H7 (cell line): ENCODE measurements around the gene IRAK1. TPM values are rescaled to one million over a fixed set of nuclear protein-coding genes. Genes with fewer than 3 reads are reported as not detected.

ENCODE experiments used
- DNase-seq: peaks from one replicate; pipeline ENCODE4 v3.0.0; 2012
- H3K27me3 ChIP-seq: 2 replicates; pipeline ENCODE4 v1.6.0; 2011; ENCODE audit warnings: mild to moderate bottlenecking, low read length; ENCODE audit not compliant: control insufficient read depth, insufficient read depth
- H3K36me3 ChIP-seq: replicated peaks from 2 replicates; pipeline ENCODE4 v1.5.1; 2011; ENCODE audit warnings: low read length; ENCODE audit not compliant: control insufficient read depth, insufficient read depth
- H3K4me3 ChIP-seq: 2 replicates; pipeline ENCODE4 v1.5.1; 2011; ENCODE audit warnings: low read depth, mild to moderate bottlenecking, control low read depth, low read length, moderate library complexity; ENCODE audit not compliant: insufficient read depth
- total RNA-seq: library from RNA; depleted of rRNA; stranded (reverse); fragments of >200 nt; shearing (Covaris generic); gene quantifications from 2 replicates; pipeline ENCODE4 v1.2.3, GENCODE V29; 2014

The IRAK1 gene
- total RNA-seq, 1 experiment from 2014 or later = 34.4 TPM

DNA sequence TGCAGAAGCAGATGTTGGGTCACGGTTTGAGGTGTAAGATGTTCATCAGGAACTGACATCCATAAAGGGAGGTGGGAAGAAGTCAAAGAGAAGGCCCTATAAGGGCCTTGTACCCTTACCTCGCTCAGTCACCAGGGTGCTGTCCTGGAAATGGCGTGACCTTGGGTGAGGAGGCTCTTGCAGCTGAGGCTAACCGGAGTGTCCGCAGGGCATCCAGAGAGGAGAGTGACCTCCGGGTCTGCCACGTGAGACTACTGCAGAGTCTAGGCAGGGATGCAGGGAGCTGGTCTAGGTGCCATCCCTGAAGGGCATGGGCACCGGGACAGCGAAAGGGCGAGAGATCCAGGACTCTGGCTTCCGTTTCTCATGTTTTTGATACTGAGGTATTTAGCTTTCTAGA lies 28.7 kb upstream of the IRAK1 start:
- Histone ChIP-seq H3K36me3 (no peaks in the 10 kb centered on the region), H3K27me3 (no peaks in the 10 kb centered on the region), H3K4me3 (no peak overlapping the region)
- no peak for DNase-seq

DNA sequence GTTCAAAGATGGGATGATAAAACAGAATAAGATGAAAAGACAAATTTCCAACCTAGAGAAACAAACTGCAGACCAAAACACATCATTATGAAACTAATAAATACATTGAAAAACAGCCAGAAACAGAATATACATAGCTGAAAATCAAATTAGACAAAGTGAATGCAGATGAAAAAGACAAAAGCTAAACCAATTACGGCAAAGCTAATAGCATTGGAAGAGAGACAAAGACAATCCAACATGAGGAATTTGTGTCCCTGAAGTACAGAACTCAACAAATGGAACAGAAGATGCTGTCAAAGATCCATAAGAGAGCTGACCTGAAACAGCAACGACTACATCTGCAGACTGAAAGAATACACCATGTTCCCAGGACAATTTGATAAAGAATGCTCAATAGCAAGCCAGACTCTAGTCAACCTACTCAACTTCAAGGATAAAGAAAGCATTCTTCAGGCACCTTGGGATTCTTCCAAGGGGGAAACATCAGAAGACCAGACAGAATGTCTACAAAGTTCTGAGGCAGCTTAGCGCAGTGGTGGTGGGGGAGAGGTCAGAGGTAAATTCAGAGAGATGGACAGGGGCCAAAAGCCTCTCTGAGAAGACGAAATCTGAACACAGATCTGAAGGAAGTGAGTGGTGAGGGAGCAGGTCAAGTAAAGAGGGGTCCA lies 27.4 kb upstream of the IRAK1 start:
- Histone ChIP-seq H3K27me3 (no peaks in the 10 kb centered on the region), H3K36me3 (no peaks in the 10 kb centered on the region), H3K4me3 (no peak overlapping the region)
- no peak for DNase-seq

DNA sequence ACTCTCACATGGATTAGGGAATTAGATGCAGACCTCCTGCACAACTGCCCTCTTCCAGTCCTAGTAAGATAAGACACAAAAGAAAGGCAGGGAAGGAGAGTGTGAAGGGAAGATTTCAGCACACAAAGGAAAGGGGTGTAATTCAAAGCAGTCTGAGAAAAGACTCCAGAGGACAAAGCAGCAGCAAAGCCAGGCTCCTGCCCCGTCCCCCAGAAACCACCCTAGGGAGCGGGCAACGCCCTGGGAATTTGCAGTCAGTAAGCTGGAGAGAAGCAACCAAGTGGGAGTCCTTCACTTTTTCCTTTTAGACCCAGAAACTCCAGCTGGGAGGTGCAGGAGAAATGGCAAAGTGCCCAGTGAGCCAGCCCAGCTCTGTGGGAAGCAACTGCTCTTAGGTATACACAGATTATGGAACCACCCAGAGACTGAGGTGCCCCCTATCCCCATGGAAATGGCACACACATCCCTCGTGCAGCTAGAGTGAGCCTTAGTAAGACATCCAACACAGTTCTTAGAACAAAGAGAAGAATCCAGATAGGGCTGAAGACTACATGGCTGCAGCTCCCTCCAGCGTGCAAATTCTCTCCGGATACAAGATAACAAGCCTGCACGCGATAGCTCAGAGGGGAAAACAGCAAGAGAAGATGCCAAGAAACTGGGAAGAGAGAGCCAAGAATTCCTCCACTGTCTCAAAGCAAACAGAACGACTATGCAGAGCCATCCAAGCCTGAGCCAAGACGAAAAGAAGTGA lies 26.5 kb upstream of the IRAK1 start:
- DNase-seq = no peak
- Histone ChIP-seq H3K27me3 (no peaks in the 10 kb centered on the region), H3K36me3 (no peaks in the 10 kb centered on the region), H3K4me3 (no peak overlapping the region)

DNA sequence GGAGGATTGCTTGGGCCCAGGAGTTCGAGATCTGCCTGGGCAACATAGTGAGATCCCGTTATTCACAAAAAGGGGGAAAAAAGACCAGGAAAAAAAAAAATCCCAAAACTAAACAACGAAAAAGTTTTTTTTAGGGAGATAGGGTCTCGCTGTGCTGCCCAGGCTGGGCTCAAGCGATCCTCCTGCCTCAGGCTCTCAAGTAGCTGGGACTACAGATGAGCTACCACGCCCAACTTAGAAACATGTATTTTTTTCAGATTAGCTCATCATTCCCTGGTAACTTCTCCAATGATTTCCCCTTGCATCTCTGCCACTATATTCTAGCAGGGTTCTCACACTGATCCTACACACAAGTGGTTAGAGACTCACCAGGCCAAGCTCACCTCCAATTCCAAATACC lies 24.4 kb upstream of the IRAK1 start:
- no peaks in the 10 kb centered on the region for H3K36me3 ChIP-seq
- no peak for DNase-seq
- no peaks in the 10 kb centered on the region for H3K27me3 ChIP-seq

DNA sequence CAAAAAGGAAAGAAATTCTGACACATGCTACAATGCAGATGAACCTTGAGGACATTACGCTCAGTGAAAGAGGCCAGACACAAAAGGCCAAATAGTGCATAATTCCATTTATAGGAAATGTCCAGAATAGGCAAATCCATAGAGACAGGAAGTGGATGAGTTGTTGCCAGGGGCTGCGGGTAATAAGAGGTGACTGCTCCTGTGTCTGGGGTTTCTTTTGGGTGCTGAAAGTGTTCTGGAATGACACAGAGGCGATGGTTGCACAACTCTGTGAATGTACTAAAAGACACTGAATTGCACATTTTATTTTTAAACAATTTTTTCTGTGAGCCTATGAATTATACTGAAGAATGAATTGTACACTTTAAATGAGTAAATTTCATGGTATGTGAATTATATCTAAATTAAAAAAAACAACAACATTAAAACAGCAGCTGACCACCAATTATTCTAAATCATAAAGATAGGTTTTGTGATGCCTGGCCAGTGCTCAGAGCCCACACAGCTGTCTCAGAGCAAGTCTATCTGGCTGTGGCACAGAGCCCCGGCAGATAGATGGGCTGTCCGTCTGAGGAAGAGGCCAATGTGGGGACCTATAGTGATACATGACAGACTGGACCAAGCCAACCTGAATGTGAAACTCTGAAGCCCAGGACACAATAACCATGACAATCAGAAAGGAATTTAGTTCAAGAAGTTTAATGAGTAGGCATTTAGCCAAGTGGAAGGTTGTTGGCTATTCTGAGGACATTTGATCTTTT lies 23.5 kb upstream of the IRAK1 start:
- no peaks in the 10 kb centered on the region for H3K27me3 ChIP-seq
- DNase-seq = no peak

More for the DNA sequence above, 24.4 kb upstream of the IRAK1 start:
- no peak overlapping the region for H3K4me3 ChIP-seq

DNA sequence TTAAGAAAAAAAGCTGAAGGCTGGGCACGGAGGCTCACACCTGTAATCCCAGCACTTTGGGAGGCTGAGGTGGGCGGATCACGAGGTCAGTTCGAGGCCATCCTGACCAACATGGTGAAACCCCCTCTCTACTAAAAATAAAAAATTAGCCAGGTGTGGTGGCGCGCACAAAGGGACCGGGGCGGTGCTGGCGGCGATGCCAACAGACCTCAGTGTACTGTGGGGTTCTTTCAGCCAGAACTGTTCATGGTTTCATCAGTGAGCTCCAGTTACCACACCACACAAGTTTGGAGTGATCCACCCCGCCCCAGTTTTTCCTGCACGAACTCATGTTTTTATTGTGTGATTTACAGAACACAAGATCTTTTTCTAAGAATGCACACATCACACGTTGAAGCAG lies 21.2 kb upstream of the IRAK1 start:
- H3K4me3 ChIP-seq = no peak overlapping the region

More for the DNA sequence above, 23.5 kb upstream of the IRAK1 start:
- no peaks in the 10 kb centered on the region; the same call in 1 of the 2 replicates for H3K36me3 ChIP-seq
- no peak overlapping the region for H3K4me3 ChIP-seq

DNA sequence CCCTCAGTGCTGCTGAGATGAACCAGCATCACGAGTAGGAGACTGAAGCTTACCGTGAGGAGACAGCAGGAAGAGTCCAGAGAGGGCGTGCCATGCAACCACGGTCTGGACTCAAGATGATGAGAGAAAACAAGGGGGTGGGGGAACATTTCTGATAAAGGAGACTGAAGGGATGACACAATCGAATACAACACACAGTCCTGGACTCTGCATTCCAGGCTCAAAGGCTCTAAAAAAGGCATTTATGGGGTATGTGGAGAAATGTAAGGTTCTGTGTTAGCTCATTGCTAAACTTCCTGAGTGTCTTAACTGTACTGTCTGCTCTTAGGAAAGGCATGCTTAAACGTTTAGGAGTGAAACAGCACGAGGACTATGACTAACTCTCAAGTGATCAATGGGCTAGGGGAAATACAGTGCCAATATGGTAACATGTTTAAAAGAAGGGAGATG lies 20.6 kb upstream of the IRAK1 start:
- no peak for DNase-seq
- no peaks in the 10 kb centered on the region for H3K27me3 ChIP-seq
- no peaks in the 10 kb centered on the region; the same call in 1 of the 2 replicates for H3K36me3 ChIP-seq
- no peak overlapping the region for H3K4me3 ChIP-seq

More for the DNA sequence above, 21.2 kb upstream of the IRAK1 start:
- DNase-seq = no peak
- no peaks in the 10 kb centered on the region for H3K27me3 ChIP-seq
- no peaks in the 10 kb centered on the region; the same call in 1 of the 2 replicates for H3K36me3 ChIP-seq

DNA sequence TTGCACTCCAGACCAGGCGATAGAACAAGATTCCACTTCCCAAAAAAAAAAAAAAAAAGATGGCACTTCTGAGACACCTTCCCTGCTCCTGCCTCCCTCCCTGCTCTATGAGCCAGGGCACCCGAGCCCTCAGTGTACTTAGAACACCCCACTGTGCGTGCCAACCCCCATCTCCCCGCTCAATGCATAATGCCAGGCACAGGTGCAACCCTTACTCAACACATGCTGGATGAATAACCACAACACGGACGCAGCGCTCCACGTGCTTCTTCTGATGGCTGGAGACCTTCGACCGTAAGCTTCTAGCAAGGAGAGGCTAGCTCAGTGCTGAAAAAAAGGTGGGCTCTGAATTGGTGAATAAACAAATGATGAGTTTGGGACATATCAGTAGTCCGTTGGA lies 19.9 kb upstream of the IRAK1 start:
- DNase-seq = no peak
- Histone ChIP-seq H3K27me3 (no peaks in the 10 kb centered on the region), H3K4me3 (no peak overlapping the region)

DNA sequence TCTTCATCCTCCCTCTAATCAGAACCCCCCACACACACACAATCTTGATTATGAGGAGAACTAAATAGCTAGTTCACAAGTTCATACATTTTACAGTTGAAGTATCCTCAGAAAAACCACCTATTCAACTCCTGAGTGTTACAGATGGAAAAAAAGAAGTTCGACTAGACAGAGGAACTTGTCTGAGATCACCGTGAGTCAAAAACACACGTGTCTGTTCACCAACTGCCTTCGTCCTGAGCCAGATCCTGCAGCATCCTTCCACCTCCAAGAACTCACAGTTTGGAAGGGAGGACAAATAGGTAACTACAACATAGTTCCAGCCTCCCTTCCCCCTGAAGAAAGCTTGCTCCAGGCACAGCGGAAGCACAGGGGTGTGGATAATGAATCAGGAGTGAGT lies 19.0 kb upstream of the IRAK1 start:
- no peaks in the 10 kb centered on the region for H3K27me3 ChIP-seq
- no peak for DNase-seq
- no peak overlapping the region for H3K4me3 ChIP-seq
- H3K36me3 ChIP-seq = no peaks in the 10 kb centered on the region; the same call in 1 of the 2 replicates

More for the DNA sequence above, 19.9 kb upstream of the IRAK1 start:
- H3K36me3 ChIP-seq = no peaks in the 10 kb centered on the region; the same call in 1 of the 2 replicates

DNA sequence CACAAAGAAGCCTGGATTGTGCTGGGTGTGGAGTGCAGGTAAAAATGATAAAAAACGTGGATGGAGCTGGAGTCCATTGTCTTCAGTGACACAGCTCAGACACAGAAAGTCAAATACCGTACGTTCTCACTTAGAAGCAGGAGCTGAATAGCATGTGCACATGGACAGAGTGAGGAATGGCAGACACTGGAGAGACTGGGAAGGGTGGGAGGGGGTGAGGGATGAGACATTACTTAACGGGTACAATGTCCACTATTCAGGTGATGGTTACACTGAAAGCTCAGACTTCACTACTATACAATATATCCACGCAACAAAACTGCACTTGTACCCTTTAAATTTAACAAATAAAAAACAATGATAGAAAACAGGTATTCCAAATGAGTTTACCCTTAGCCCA lies 18.1 kb upstream of the IRAK1 start:
- Histone ChIP-seq H3K36me3 (no peaks in the 10 kb centered on the region; the same call in 1 of the 2 replicates), H3K27me3 (no peaks in the 10 kb centered on the region), H3K4me3 (no peak overlapping the region)
- DNase-seq = no peak

DNA sequence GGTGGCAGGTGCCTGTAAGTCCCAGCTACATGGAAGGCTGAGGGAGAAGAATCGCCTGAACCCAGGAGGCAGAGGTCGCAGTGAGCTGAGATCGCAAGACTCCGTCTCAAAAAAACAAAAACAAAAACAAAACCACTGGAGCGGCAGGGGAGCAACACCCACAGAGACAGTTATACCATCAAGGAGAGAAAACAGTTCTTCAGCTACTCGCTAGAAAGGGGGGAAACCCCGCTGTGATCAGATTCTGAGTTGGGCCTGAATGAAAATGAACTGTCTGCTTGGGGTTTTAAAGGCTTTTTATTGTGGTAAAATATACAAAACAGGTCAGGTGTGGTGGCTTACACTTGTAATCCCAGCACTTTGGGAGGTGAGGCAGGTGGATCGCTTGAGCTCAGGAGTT lies 16.8 kb upstream of the IRAK1 start:
- H3K27me3 ChIP-seq = no peaks in the 10 kb centered on the region
- H3K36me3 ChIP-seq = peaks cover 1% of the 10 kb centered on the region
- no peak overlapping the region for H3K4me3 ChIP-seq
- DNase-seq = peak; percentile 48

DNA sequence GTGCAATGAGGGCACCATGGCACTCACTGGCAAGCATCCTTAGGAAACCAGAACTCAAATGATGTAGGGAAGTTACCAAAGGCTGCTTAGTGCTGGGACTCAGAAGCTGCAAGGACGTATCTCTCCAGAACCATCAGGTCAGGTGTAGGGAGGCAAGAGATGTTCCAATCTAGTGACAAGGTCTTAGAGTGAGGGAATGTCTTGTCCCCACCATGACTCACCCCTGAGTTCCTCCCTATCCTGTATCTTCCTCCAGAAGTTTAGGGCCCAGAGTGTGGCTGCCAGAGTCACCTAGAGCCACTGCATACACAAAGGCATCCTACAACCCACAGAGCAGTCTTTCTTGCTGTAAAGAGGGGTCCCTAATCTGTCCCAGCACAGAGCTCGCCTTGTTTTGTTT lies 14.1 kb upstream of the IRAK1 start:
- no peak for DNase-seq
- Histone ChIP-seq H3K4me3 (no peak overlapping the region), H3K36me3 (peaks cover 3% of the 10 kb centered on the region), H3K27me3 (no peaks in the 10 kb centered on the region)

DNA sequence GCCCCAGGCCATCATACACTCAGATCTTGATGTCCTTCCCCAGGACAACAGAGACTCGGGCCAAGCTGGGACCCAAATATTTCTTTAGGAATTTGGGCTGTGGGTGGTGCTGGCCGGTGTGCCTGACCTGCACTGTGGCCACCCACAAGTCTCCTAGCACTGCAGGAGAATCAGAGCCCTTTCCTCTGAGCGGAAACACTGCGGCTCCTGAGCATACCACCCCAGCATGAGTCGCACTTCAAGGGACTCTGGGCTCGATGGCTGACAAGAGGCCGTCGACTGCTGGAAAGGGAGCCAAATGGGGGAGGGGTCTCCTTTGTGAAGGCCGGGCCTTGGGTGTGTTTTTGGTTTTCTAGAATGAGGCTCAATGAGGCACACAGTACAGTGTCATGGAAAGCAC lies 13.0 kb upstream of the IRAK1 start:
- peak; percentile 55 for DNase-seq
- H3K27me3 ChIP-seq = no peaks in the 10 kb centered on the region
- H3K4me3 ChIP-seq = no peak overlapping the region
- peaks cover 3% of the 10 kb centered on the region for H3K36me3 ChIP-seq

DNA sequence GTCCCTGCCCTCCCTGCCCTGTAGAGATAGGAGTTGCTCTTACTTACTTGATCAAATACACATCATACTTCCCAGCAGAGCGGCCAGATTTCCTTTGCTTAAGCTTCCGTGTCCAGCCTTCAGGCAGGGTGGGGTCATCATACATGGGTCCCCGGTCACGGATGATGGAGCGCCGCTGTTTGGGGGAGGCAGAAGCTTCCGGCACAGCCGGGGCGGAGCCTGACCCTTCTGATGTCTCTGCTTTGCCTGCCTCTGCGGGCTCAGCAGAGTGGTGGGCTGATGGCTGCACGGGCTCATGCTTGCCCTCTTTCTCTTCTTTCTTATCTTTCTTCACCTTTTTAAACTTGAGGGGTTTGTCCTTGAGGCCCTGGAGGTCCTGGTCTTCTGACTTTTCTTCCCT lies 12.5 kb upstream of the IRAK1 start:
- H3K4me3 ChIP-seq = no peak overlapping the region
- H3K27me3 ChIP-seq = no peaks in the 10 kb centered on the region
- no peak for DNase-seq
- peaks cover 3% of the 10 kb centered on the region for H3K36me3 ChIP-seq
